ENCODE data around the gene HMGXB3.

Gene HMGXB3, protein sequence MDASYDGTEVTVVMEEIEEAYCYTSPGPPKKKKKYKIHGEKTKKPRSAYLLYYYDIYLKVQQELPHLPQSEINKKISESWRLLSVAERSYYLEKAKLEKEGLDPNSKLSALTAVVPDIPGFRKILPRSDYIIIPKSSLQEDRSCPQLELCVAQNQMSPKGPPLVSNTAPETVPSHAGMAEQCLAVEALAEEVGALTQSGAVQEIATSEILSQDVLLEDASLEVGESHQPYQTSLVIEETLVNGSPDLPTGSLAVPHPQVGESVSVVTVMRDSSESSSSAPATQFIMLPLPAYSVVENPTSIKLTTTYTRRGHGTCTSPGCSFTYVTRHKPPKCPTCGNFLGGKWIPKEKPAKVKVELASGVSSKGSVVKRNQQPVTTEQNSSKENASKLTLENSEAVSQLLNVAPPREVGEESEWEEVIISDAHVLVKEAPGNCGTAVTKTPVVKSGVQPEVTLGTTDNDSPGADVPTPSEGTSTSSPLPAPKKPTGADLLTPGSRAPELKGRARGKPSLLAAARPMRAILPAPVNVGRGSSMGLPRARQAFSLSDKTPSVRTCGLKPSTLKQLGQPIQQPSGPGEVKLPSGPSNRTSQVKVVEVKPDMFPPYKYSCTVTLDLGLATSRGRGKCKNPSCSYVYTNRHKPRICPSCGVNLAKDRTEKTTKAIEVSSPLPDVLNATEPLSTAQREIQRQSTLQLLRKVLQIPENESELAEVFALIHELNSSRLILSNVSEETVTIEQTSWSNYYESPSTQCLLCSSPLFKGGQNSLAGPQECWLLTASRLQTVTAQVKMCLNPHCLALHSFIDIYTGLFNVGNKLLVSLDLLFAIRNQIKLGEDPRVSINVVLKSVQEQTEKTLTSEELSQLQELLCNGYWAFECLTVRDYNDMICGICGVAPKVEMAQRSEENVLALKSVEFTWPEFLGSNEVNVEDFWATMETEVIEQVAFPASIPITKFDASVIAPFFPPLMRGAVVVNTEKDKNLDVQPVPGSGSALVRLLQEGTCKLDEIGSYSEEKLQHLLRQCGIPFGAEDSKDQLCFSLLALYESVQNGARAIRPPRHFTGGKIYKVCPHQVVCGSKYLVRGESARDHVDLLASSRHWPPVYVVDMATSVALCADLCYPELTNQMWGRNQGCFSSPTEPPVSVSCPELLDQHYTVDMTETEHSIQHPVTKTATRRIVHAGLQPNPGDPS (N-terminal part only)

DNA sequence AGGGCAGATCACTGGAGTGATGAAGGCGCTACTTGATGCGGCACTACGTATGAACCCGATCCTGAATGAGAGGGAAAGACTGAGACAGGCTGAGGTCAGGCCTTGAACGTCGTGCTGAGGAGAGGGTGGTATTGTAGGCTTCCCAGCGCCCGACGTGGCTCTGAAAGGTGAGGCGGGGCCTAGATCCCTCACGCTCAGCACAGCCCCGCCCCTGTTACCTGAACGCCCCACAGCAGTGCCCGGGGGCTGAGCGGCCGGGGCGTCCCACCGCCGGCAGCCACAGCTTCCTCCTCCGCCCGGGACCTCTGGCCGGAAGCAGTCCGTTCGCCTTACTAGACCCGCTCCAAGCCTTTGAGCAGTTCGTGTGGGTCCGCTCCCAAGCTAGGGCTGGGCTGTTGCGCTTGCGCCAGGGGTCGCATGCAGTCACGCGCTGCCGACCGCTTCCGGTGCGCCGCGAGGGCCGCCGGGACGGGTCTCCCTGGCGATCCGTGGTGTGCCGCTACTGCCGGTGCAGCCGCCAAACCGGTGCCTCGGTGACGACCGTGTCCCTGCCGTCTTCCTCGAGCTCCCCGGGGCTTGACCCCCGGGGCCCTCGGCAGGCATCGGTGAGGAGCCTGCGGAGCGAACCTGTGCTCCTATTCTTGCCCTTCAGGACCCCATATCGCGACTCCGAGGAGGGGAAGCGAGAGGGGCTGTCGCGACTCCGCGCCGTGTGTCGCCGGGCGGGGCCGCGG, at the start of gene HMGXB3, which contains the start of gene TIGD6:
Gene HMGXB3 (plus strand): TSS at position 484 of the 734 bp plus-strand sequence. CDS start 4,114 bp downstream, outside the sequence.
Gene TIGD6 (minus strand): TSS at position 399 of the 734 bp plus-strand sequence. CDS start 4,306 bp downstream, outside the sequence.
- DNase-seq = peak; percentile 73

DNA sequence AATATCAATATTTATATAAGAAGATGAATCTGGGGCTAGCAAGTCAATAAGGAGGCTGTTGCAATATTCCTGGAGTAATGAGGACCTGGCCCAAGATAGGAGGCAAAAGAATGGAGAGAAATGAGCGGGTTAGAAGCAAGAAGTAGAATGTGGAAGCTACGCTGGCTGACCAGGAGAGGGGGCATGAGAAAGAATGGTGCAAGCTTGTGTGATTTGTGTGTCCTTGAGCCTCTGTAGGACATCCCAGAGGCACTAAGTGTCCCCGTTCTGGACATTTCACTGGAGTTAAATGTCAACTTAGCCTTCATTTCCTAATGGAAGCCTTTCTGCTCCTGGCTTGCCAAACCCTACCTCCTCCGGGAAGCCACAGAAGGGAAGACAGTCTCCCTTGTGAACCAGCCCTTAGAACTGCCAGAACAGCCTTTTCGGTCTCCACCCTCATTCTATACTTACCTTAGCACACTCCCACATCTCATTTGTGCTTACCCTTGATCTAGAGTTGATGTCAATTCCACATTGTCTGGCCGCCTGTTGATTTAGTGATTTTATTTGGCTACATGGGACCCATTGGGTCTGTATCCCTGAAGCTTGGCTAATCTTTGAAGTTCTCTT, 49.3 kb upstream of the HMGXB3 start:
- no peak for DNase-seq

DNA sequence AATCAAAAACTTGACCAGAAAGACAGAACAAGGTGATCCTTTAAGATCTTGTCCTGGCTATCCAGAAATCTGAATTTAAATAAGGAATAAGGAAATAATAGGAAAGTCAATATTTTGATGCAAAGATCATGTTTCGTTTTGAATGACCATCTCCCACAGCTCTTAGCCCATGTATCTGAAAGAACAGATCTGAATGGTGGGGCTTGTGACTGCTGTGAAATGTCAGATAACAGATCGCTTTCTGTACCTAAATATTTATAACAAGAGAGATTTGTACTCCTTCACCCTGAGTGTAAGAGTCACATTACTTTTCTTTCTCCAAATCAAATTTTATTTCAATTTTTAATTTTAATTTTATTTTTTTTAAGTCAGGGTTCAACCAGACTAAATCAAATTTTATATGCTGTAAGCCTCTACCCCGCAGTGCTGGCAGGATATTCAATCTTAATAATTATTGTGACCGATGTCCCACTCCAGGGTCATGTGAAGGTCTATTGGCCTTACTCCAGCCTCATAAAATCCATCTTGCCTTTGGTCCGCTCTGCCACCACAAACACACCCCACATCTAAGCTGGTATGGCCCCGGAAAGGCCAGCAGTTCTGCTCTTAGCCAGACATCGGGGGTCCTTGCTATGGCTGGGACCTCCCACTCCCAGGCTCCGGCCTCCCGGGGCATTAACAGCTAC, 47.0 kb upstream of the HMGXB3 start:
- DNase-seq = no peak

DNA sequence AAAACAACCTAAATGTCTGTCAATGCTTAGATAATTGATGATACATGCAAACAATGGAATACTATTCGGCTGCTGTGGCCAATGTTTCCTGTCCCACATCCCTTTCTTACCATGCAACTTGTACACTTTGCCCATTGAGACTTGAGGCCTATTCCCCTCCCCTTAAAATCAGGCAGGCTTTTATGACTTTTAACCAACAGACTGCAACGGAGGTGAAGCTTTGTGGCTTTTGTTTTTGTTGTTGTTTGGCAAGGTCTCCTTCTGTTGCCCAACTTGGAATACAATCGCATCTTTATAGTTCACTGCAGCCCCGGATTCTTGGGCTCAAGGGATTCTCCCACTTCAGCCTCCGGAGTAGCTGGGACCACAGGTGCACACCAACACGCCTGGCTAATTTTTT, 45.7 kb upstream of the HMGXB3 start:
- no peak for DNase-seq

DNA sequence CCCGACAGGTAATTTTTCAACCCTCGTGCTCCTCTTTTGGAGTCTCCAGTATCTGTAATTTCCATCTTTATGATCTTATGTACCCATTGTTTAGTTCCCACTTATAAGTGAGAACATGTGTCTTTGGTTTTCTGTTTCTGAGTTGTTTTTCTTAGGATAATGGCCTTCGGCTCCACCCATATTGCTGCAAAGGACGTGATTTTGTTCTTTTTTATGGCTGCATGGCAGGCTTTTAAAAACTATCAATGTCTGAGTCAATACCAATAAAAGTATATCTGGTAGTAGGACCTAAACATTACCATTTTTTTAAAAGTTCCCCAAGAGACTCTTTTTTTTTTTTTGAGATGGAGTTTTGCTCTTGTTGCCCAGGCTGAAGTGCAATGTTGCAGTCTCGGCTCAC, 43.9 kb upstream of the HMGXB3 start:
- DNase-seq = no peak

DNA sequence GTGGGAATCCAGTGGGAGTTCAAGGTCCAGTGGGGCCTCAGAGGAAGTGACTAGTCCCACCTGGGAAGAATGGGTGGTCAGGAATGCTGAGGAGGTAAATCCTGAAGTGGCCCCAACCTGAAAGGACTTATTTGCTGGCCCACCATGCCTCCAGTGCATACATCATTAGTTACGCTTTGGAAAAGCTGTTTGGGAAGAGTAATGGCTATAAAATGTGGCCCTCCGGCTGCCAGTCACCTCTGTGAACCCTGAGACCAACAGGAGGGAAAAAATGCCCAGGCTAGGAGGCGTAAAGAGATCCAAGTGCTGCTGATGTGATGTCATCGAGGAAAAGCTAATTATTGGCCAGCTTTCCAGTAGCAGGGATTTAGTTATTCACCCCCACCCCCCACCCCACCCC, 42.7 kb upstream of the HMGXB3 start:
- no peak for DNase-seq

DNA sequence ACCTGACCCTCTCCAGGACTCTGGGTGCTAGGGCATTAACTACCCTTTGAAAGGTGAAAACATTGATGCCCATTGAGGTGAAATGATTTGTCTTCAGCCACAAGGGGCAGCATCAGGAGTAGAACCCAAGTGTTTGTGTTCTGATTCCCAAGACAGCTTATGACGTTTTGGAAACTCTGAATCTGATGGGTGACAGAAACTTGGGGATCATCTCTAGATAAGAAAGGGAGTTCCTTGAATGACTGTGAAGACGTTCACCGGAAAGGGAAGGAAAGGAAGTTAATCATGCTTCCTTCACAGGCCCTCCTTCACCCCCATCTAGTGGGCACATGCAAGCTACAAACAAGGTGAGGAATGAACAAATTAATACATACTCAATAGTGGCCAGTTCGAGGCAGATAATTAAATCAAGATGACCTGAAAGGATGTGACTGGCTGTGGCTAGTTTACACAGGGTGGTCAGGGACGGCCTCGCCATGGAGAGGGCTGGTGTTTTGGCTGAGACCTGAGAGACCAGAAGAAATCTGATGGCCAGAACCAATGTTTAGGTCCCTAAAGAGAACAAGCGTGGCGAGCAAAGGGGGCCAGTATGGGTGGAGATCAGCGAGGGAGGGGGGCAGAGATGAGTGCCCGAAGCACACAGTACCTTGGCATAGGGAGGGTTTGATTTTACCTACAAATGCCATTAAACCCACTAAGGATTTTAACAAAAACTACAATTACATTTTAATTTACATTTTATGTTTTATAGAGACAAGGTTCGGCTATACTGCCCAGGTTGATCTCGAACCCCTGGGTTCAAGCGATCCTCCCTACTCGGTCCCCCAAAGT, 40.9 kb upstream of the HMGXB3 start:
- DNase-seq = no peak

DNA sequence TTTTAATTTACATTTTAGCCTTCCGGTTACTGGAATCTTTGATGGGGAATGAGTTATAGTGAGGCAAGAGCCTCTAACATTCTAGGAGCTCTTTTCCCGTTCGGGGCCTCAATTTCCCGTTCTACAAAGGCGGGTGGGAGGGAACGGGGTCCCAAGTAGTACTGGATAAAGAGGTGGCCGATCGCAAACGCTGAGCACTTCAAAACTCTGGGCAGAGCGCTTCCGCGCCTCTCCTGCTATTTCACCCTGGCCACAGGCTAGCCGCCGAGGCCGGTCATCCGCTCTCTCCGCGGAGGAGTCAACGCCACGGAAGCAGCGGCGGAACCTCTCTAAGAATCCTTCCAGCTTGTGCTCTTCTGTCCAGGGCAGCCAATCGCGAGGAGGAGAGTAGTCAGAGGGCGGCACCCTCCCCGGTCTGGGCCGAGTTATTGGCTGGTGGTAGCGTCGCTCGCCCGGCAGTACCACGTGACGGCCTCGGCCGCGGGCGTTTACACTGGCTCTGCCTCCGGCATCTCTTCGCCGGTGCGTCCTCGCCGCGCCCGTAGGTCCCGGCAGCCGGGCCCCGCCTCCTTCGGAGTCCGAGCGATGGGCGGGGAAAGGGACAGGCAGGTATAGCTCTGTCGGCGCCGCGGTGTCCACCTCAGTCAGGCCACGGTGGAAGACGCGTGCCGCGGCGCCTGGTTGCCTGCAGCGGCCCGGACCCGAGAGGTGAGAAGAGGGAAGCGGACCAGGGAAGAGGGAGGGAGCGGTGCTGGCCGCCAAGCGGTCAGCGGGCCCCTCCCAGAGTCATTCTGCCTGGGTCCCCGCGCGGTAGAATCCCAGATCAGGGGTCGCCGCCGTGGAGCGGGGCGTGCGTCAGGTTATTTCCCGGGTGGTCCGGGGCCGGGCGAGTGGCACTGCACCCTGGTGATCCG, 40.0 kb upstream of the HMGXB3 start, which contains the start of gene SLC26A2:
Gene SLC26A2 (plus strand): TSS at position 487 of the 914 bp plus-strand sequence. CDS start 16,895 bp downstream, outside the sequence.
- peak; percentile 80 for DNase-seq

DNA sequence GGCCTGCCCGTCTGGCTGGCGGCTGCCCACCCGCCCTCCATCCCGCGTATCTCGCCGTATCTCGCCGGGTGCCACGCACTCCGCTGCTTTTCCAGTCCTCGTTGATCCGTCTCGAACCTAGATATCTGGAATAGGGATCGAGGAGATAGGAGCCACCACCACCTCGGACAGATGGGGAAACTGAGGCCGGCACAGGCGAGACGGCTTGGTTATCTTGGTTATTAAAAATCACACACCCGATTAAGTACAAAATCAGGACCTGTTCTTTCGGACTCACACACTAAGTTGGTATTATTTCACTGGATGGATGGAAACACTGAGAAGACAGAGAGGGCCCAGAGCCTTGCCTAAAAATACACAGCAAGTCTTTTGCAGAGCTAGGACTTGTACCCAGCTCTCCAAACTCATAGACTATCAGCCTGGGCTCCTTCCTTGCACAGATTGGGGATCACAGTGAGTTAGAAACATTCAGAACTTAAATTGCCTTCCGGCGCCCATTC, 39.3 kb upstream of the HMGXB3 start:
- DNase-seq = no peak

DNA sequence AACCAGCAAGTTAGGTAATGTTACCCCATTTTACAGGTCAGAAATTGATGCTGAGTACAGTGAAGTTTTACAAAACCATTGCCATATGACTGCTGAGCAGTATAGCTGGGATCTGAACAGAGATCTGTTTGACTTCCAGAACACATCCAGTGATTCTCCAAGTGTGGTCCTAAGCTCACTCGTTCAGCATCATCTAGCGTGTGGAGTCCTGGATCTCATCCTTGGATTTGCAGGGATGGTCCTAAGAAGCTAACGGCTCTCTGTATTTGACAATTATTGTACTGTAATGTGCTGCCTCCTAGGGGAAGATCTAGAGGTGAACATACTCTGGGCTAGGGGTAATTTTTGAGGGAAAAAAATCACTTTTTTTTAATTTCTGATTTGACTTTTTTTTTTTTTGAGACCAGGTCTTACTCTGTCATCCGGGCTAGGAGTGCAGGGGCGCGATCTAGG, 38.6 kb upstream of the HMGXB3 start:
- no peak for DNase-seq

DNA sequence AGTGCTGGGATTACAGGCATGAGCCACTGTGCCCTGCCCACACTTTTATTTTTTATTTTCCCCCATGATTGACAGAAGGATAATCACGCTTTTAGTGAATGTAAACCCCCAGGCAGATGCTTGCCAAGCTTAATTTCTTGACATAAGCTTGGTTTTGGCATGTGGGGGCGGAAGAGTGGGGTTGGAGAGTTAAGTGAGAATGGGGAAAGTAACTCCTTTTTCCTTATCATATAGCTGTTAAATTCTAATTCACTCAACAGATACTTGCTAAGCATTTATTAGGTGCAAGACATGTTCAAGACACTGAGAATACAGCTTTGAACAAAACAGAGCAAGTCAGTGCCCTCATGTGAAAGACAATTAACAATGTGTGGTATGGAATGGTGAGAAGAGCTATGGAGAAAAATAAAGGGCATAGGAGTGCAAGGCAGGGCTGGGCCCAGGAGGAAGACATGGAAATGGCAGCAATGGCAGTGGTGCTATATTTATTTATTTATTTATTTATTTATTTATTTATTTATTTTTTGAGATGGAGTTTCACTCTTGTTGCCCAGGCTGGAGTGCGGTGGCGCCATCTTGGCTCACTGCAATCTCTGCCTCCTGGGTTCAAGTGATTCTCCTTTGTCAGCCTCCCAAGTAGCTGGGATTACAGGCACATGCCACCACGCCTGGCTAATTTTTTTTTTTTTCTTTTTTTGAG, 37.8 kb upstream of the HMGXB3 start:
- no peak for DNase-seq

DNA sequence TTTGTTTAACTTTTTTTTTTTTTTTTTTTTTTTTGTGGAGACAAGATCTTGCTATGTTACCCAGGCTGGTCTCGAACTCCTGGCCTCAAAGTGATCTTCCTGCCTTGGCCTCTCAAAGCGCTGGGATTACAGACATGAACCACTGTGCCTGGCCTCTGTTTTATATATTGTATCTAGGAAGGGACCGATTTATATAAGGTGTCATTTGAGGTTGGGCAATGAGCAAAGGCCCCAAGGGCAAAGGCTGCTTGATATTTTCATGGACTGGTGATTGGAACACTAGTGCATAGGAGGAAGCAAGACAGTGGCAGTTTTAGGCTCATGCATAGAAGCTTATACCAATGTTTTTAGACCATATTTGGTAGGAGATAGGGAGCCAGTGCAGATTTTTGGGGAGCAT, 36.8 kb upstream of the HMGXB3 start:
- no peak for DNase-seq

DNA sequence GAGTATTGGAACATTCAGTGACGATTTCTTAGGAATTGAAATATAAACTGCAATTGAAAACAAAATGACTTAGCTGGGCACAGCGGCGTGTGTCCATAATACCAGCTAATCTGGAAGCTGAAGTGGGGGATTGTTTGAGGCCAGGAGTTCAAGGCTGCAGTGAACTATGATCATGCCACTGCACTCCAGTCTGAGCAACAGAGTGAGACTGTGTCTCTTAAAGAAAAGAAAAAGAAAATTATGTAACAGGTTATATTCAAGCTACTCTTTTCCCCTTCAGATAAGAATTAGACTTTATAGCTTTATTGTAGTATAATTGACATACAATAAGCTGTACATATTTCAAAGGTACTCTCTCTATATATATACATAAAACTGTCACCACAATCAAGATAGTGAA, 33.6 kb upstream of the HMGXB3 start:
- DNase-seq = no peak

DNA sequence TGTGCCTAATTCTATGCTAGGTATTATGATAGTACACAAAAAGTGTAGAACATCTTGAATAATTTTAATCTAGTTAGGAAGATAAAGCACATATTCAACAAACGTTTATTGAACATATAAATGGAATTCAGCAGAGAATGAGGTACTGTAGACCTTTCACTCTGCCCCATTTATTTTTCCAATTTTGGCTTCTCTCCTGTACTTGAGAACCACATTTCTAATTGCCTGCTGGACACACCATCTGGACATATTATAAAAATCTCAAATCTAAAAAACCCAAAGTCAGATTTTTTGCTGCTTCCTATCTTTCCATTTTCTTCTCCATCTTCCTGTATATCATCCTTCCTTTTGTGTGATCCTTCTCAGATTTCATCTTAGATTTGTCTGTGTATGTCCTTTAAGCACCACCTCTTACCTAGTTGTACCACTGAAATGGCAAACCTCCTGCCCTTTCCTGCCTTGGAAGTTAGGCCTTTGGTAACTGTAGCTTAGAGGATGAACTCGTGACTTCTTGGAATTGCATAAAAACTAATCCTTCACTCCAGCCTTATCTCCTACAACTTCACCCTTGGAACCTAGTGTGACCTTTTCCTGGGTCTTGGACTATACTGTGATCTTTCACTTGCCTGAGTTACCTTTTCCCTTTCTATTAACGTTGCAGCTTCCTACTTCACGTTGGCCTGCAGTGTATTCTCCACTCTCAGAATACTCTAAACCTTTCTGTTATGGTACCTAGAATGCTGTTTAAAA, 31.2 kb upstream of the HMGXB3 start:
- DNase-seq = no peak

DNA sequence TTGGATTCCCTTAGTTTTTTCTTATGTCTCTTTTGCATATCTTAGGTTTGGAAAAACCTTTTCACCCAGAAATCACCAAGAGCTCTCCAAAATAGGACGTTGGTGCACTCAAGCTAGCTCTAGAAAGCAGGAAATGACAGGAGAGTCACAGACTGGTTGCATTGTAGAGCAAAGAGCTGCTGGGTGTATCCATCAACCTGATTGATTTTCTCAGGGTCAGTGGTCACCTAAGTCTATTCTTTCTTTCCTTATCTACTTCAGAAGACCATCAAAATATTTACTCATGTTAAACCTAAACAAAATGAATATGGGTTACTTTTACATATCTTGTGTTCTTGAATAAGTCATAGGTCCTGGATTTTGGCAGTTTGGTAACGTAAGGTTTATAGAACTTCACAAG, 25.1 kb upstream of the HMGXB3 start:
- DNase-seq = no peak

DNA sequence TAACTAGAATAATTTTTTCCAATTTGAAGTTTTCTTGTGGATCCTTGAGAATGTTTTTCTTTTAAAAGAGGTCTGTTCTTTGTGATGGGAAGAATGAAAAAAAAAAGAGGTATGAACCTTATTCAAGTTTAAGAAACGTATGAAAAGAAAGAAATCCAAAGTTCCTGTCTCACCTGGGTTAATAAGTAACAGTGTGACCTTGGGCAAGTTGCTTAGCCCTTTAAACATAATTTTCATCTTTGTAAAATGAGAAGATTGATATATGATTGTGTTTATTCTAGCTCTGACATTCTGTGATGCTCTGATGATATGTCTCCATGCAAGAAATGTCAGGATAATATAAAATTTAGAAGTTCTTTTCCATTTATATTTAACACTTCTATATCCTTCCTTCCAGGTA, 20.6 kb upstream of the HMGXB3 start:
- DNase-seq = no peak

DNA sequence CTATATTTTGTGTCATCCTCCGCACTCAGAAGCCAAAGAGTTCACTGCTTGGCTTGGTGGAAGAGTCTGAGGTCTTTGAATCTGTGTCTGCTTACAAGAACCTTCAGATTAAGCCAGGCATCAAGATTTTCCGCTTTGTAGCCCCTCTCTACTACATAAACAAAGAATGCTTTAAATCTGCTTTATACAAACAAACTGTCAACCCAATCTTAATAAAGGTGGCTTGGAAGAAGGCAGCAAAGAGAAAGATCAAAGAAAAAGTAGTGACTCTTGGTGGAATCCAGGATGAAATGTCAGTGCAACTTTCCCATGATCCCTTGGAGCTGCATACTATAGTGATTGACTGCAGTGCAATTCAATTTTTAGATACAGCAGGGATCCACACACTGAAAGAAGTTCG, 19.3 kb upstream of the HMGXB3 start:
- no peak for DNase-seq

Data from NCI-H1105 (cell line).